SK-N-SH treated with all-trans-retinoic acid at 6 μM for 48 hours (cell line): ENCODE measurements around the gene CLIP3.
A peak's percentile ranks its signal among the peaks of the same experiment; 100 is the strongest.

Source experiments
- ATAC-seq: fragments of 200-7000 bp; cut with Tn5 transposase; 3 replicates; pipeline ENCODE4 v1.9.1; 2020; ENCODE audit warnings: mild to moderate bottlenecking, moderate library complexity
- ARNTL ChIP-seq: fragments of 450-650 bp; formaldehyde crosslinking; IDR thresholded peaks from 2 replicates; pipeline ENCODE4 v1.5.0; 2020; ENCODE audit warnings: low read depth, mild to moderate bottlenecking, moderate library complexity, borderline replicate concordance
- BACH2 ChIP-seq: fragments of 250-450 bp; sonication (Bioruptor Pico); IDR thresholded peaks from 2 replicates; pipeline ENCODE4 v1.9.0; 2021; ENCODE audit warnings: mild to moderate bottlenecking, borderline replicate concordance
- CSDC2 ChIP-seq: fragments of 250-450 bp; sonication (Bioruptor Pico); IDR thresholded peaks from 2 replicates; pipeline ENCODE4 v1.5.0; 2020; ENCODE audit warnings: mild to moderate bottlenecking, moderate library complexity
- ESRRG ChIP-seq: fragments of 250-450 bp; sonication (Bioruptor Pico); IDR thresholded peaks from 2 replicates; pipeline ENCODE4 v1.6.1; 2021; ENCODE audit warnings: mild to moderate bottlenecking
- OSR1 ChIP-seq: fragments of 250-450 bp; sonication (Bioruptor Pico); IDR thresholded peaks from 2 replicates; pipeline ENCODE4 v1.8.0; 2022; ENCODE audit warnings: moderate library complexity, mild to moderate bottlenecking, inconsistent platforms
- POU6F1 ChIP-seq: fragments of 250-450 bp; sonication (Bioruptor Pico); IDR thresholded peaks from 2 replicates; pipeline ENCODE4 v1.8.0; 2021; ENCODE audit warnings: low read depth, mild to moderate bottlenecking, moderate library complexity, borderline replicate concordance
- RARB ChIP-seq: fragments of 250-450 bp; sonication (Bioruptor Pico); IDR thresholded peaks from 2 replicates; pipeline ENCODE4 v1.8.0; 2021; ENCODE audit warnings: mild to moderate bottlenecking, moderate library complexity
- SNAI2 ChIP-seq: fragments of 250-450 bp; sonication (Bioruptor Pico); IDR thresholded peaks from 2 replicates; pipeline ENCODE4 v1.5.0; 2020; ENCODE audit warnings: mild to moderate bottlenecking, moderate library complexity
- TCF4 ChIP-seq: fragments of 250-450 bp; sonication (Bioruptor Pico); IDR thresholded peaks from 2 replicates; pipeline ENCODE4 v1.8.0; 2021; ENCODE audit warnings: mild to moderate bottlenecking, moderate library complexity, borderline replicate concordance
- TOX ChIP-seq: fragments of 250-450 bp; sonication (Bioruptor Pico); IDR thresholded peaks from 2 replicates; pipeline ENCODE4 v1.8.0; 2021; ENCODE audit warnings: mild to moderate bottlenecking, moderate library complexity, borderline replicate concordance
- ZFP3 ChIP-seq: fragments of 250-450 bp; sonication (Bioruptor Pico); IDR thresholded peaks from 2 replicates; pipeline ENCODE4 v1.5.0; 2020; ENCODE audit warnings: mild to moderate bottlenecking, moderate library complexity
- ZFP30 ChIP-seq: fragments of 450-650 bp; formaldehyde crosslinking; IDR thresholded peaks from 2 replicates; pipeline ENCODE4 v1.5.0; 2022; ENCODE audit warnings: mild to moderate bottlenecking, moderate library complexity
- ZNF70 ChIP-seq: fragments of 450-650 bp; formaldehyde crosslinking; IDR thresholded peaks from 2 replicates; pipeline ENCODE4 v1.5.0; 2020; ENCODE audit warnings: mild to moderate bottlenecking, moderate library complexity
- TF ChIP-seq, protein P1 (sequence below): fragments of 250-450 bp; sonication (Bioruptor Pico); IDR thresholded peaks from 2 replicates; pipeline ENCODE4 v1.5.1; 2020; ENCODE audit warnings: low read depth, mild to moderate bottlenecking, moderate library complexity
- TF ChIP-seq, protein P2 (sequence below): fragments of 250-450 bp; sonication (Bioruptor Pico); IDR thresholded peaks from 2 replicates; pipeline ENCODE4 v1.5.0; 2020; ENCODE audit warnings: mild to moderate bottlenecking, moderate library complexity
- TF ChIP-seq, protein P3 (sequence below): fragments of 250-450 bp; sonication (Bioruptor Pico); IDR thresholded peaks from 2 replicates; pipeline ENCODE4 v1.8.0; 2020; ENCODE audit warnings: mild to moderate bottlenecking, moderate library complexity, borderline replicate concordance

The CLIP3 gene

DNA sequence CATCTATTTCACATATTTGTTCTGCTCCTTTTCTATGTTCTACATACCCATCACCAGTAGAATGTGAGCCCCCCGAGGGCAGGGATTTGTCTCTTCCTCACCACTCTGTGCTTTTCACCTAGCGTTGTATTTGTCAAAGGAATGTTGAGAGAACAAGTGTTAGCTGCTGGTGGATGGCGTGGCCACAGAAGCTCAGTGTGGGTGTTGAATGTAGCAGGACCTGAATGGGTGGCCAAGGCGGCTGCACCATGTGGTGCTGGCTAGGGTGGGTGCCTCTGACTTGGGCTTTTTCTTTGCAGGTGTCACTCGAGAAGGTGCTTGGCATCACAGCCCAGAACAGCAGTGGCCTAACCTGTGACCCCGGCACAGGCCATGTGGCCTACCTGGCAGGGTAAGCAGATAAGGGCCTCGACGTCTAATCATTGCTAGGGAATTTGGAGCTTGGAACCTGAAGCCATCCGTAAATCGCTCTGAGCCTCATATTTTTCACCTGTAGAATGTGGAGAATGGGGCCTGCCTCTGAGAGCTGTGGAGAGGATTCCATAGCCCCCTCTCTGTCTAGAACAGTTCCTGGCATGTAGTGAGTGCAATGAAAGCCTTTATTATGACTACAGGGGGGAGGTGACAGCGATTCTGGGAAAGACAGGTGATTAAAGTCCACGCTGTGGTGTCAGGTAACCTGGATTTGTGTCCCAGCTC is 26.0 kb upstream of the CLIP3 start:
- TF ChIP-seq ZFP30 (CRISPR knock-in tag) (no peak), CSDC2 (CRISPR knock-in tag) (no peak), RARB (CRISPR knock-in tag) (no peak)
- TF ChIP-seq, protein P1, sequence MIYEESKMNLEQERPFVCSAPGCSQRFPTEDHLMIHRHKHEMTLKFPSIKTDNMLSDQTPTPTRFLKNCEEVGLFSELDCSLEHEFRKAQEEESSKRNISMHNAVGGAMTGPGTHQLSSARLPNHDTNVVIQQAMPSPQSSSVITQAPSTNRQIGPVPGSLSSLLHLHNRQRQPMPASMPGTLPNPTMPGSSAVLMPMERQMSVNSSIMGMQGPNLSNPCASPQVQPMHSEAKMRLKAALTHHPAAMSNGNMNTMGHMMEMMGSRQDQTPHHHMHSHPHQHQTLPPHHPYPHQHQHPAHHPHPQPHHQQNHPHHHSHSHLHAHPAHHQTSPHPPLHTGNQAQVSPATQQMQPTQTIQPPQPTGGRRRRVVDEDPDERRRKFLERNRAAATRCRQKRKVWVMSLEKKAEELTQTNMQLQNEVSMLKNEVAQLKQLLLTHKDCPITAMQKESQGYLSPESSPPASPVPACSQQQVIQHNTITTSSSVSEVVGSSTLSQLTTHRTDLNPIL (CRISPR knock-in tag) = no peak
- no peak for ATAC-seq

- peak; percentile 88 for ATAC-seq
- TF ChIP-seq ZNF70 (CRISPR knock-in tag) (no peak), BACH2 (no peak), OSR1 (CRISPR knock-in tag) (no peak), POU6F1 (CRISPR knock-in tag) (no peak), ARNTL (CRISPR knock-in tag) (no peak), ESRRG (no peak), RARB (CRISPR knock-in tag) (no peak)
- TF ChIP-seq, protein P2, sequence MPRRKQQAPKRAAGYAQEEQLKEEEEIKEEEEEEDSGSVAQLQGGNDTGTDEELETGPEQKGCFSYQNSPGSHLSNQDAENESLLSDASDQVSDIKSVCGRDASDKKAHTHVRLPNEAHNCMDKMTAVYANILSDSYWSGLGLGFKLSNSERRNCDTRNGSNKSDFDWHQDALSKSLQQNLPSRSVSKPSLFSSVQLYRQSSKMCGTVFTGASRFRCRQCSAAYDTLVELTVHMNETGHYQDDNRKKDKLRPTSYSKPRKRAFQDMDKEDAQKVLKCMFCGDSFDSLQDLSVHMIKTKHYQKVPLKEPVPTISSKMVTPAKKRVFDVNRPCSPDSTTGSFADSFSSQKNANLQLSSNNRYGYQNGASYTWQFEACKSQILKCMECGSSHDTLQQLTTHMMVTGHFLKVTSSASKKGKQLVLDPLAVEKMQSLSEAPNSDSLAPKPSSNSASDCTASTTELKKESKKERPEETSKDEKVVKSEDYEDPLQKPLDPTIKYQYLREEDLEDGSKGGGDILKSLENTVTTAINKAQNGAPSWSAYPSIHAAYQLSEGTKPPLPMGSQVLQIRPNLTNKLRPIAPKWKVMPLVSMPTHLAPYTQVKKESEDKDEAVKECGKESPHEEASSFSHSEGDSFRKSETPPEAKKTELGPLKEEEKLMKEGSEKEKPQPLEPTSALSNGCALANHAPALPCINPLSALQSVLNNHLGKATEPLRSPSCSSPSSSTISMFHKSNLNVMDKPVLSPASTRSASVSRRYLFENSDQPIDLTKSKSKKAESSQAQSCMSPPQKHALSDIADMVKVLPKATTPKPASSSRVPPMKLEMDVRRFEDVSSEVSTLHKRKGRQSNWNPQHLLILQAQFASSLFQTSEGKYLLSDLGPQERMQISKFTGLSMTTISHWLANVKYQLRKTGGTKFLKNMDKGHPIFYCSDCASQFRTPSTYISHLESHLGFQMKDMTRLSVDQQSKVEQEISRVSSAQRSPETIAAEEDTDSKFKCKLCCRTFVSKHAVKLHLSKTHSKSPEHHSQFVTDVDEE (CRISPR knock-in tag) = no peak
- TF ChIP-seq, protein P3, sequence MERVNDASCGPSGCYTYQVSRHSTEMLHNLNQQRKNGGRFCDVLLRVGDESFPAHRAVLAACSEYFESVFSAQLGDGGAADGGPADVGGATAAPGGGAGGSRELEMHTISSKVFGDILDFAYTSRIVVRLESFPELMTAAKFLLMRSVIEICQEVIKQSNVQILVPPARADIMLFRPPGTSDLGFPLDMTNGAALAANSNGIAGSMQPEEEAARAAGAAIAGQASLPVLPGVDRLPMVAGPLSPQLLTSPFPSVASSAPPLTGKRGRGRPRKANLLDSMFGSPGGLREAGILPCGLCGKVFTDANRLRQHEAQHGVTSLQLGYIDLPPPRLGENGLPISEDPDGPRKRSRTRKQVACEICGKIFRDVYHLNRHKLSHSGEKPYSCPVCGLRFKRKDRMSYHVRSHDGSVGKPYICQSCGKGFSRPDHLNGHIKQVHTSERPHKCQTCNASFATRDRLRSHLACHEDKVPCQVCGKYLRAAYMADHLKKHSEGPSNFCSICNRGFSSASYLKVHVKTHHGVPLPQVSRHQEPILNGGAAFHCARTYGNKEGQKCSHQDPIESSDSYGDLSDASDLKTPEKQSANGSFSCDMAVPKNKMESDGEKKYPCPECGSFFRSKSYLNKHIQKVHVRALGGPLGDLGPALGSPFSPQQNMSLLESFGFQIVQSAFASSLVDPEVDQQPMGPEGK (CRISPR knock-in tag) = no peak
Observed at GRCh38 chr19:36054733-36055686, 22.3 kb upstream of the CLIP3 start, which contains the start of gene WDR62. WDR62 (plus strand) TSS chr19:36054897; CDS start chr19:36054972, 75 bp downstream.

- TF ChIP-seq ARNTL (CRISPR knock-in tag) (no peak; the same call in 1 of the 2 replicates), SNAI2 (CRISPR knock-in tag) (no peak), TCF4 (CRISPR knock-in tag) (no peak), ESRRG (no peak), TOX (CRISPR knock-in tag) (no peak), RARB (CRISPR knock-in tag) (no peak), OSR1 (CRISPR knock-in tag) (no peak), ZFP3 (CRISPR knock-in tag) (no peak)
- TF ChIP-seq, protein P2 (CRISPR knock-in tag) = no peak
- ATAC-seq = peak; percentile 90
Observed at GRCh38 chr19:36054119-36054732, 21.6 kb upstream of the CLIP3 start, which contains the start of gene THAP8. THAP8 (minus strand) TSS chr19:36054285; CDS start chr19:36054217, 68 bp downstream.
